Panc1 (cell line): Measurements from ENCODE around the gene CNN2. TPM values are rescaled to one million over a fixed set of nuclear protein-coding genes. Genes with fewer than 3 reads are reported as not detected.

Experiments used
- ATAC-seq: fragments of 200-7000 bp; cut with Tn5 transposase; 2 replicates; pipeline ENCODE4 v1.9.1; 2020; ENCODE audit warnings: mild to moderate bottlenecking, moderate library complexity
- BruUV-seq: library from RNA; stranded (reverse); fragments of 400-500 nt; replicated peaks from 2 replicates; lab custom pipeline; 2021; lab: Mats Ljungman, UMichigan
- CTCF ChIA-PET: fragments of 300-600 bp; sonication (Branson Sonifier 250); formaldehyde crosslinking; loops from one replicate; lab custom pipeline; 2022; ENCODE audit warnings: antibody characterized with exemption; lab: Charles Lee
- POLR2A ChIA-PET: fragments of 300-600 bp; sonication (Branson Sonifier 250); formaldehyde crosslinking; loops from one replicate; lab custom pipeline; 2022; ENCODE audit warnings: antibody characterized with exemption; lab: Charles Lee
- DNase-seq: peaks from one replicate; pipeline ENCODE4 v3.0.0-alpha.2; 2010; ENCODE audit warnings: low read depth, low spot score
- H3K27ac ChIP-seq: 2 replicates; pipeline ENCODE4 v1.5.1; 2011; ENCODE audit warnings: mild to moderate bottlenecking, low read length, inconsistent platforms
- H3K27me3 ChIP-seq: fragments of 200-500 bp; sonication (Bioruptor generic); 2 replicates; pipeline ENCODE4 v1.6.0; 2014; ENCODE audit warnings: low read length, inconsistent platforms; ENCODE audit not compliant: control insufficient read depth, insufficient read depth
- H3K36me3 ChIP-seq: fragments of 200-500 bp; sonication (Bioruptor generic); 2 replicates; pipeline ENCODE4 v1.5.1; 2014; ENCODE audit warnings: inconsistent platforms, mild to moderate bottlenecking, low read length, moderate library complexity; ENCODE audit not compliant: control insufficient read depth, insufficient read depth
- H3K4me1 ChIP-seq: 2 replicates; pipeline ENCODE4 v1.5.1; 2011; ENCODE audit warnings: inconsistent platforms, mild to moderate bottlenecking, low read length, moderate library complexity; ENCODE audit not compliant: control insufficient read depth, insufficient read depth
- H3K4me3 ChIP-seq, 2 experiments: 2 replicates each; pipeline ENCODE4 v1.5.1; 2011 to 2012; ENCODE audit warnings: low read depth in 2 of 2, low read length in 2 of 2, mild to moderate bottlenecking in 2 of 2, inconsistent platforms in 1 of 2, moderate library complexity in 1 of 2
- H3K9me3 ChIP-seq: fragments of 200-500 bp; sonication (Bioruptor generic); 2 replicates; pipeline ENCODE4 v1.5.1; 2014; ENCODE audit warnings: low read depth, mild to moderate bottlenecking, inconsistent platforms, low read length, moderate library complexity; ENCODE audit not compliant: control insufficient read depth, insufficient read depth
- CTCF ChIP-seq: fragments of 450-650 bp; IDR thresholded peaks from 2 replicates; pipeline ENCODE4 v1.5.1; 2017; ENCODE audit warnings: mild to moderate bottlenecking
- POLR2AphosphoS5 ChIP-seq: IDR thresholded peaks from 2 replicates; pipeline ENCODE4 v1.6.1; 2012; ENCODE audit warnings: mild to moderate bottlenecking, low read depth, low read length, moderate library complexity
- SIN3A ChIP-seq: IDR thresholded peaks from 2 replicates; pipeline ENCODE4 v1.6.1; 2012; ENCODE audit warnings: low read depth, mild to moderate bottlenecking, low read length, moderate library complexity, borderline replicate concordance; ENCODE audit not compliant: insufficient read depth
- TCF7L2 ChIP-seq: IDR thresholded peaks from 2 replicates; pipeline ENCODE4 v1.6.1; 2011; ENCODE audit warnings: mild to moderate bottlenecking, low read depth, low read length, inconsistent platforms
- in situ Hi-C: cut with HindIII; loops from 2 replicates; pipeline ENCODE4 v1.10.0; 2016; ENCODE audit warnings: low sequenced_read_pairs, low pct_unique_long_range_greater_than_20kb
- intact Hi-C: fragments of 100-400 bp; cut with micrococcal nuclease; formaldehyde crosslinking; loops from one replicate; pipeline ENCODE4 v1.10.0; 2022; ENCODE audit not compliant: unreplicated experiment
- total RNA-seq: library from RNA; stranded (reverse); gene quantifications from one replicate; pipeline ENCODE4 v1.2.1, GENCODE V29; 2021; ENCODE audit not compliant: unreplicated experiment
- TF ChIP-seq, protein P1 (sequence below), 2 experiments: IDR thresholded peaks; 2 replicates each; pipeline ENCODE4 v1.6.1; 2011 to 2012; ENCODE audit warnings: low read depth in 2 of 2, control low read depth in 1 of 2, low read length in 1 of 2, mild to moderate bottlenecking in 1 of 2, moderate library complexity in 1 of 2; ENCODE audit not compliant: insufficient read depth in 1 of 2

Gene CNN2
- total RNA-seq, 1 experiment from 2014 or later: 203 TPM

DNA sequence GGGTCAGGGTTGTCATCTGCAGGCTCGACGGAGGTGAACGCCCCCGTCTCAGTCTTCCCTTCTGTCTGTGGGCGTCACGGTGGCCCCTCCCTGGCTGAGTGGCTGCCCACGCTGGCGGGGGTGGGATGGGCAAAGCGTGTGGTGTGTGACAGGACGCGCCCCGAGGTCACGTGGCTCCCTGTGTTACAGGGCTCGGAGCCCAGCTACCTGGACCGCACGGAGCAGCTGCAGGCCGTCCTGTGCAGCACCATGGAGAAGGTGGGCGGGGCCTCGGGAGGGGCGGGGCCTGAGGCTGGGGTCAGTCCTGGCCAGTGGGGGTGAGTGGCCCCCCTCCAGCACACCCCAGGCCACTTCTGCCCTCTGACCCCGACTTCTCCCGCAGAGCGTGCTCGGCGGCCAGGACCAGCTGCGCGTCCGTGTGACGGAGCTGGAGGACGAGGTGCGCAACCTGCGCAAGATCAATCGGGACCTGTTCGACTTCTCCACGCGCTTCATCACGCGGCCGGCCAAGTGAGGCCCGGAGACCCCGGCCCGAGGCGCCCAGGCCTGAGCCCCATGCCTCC is 32.5 kb upstream of the CNN2 start:
- no peaks in the 10 kb centered on the region for H3K36me3 ChIP-seq
- H3K9me3 ChIP-seq: no peaks in the 10 kb centered on the region
- ChIA-PET CTCF (no interaction called here), POLR2A (interaction anchor here (0.5 kb wide), 1 partner anchor 35 kb away, joined by 3 read pairs; no protein-coding TSS in a partner anchor)
- H3K27ac ChIP-seq: no peak overlapping the region
- no peak for TF ChIP-seq TCF7L2
- TF ChIP-seq, protein P1, sequence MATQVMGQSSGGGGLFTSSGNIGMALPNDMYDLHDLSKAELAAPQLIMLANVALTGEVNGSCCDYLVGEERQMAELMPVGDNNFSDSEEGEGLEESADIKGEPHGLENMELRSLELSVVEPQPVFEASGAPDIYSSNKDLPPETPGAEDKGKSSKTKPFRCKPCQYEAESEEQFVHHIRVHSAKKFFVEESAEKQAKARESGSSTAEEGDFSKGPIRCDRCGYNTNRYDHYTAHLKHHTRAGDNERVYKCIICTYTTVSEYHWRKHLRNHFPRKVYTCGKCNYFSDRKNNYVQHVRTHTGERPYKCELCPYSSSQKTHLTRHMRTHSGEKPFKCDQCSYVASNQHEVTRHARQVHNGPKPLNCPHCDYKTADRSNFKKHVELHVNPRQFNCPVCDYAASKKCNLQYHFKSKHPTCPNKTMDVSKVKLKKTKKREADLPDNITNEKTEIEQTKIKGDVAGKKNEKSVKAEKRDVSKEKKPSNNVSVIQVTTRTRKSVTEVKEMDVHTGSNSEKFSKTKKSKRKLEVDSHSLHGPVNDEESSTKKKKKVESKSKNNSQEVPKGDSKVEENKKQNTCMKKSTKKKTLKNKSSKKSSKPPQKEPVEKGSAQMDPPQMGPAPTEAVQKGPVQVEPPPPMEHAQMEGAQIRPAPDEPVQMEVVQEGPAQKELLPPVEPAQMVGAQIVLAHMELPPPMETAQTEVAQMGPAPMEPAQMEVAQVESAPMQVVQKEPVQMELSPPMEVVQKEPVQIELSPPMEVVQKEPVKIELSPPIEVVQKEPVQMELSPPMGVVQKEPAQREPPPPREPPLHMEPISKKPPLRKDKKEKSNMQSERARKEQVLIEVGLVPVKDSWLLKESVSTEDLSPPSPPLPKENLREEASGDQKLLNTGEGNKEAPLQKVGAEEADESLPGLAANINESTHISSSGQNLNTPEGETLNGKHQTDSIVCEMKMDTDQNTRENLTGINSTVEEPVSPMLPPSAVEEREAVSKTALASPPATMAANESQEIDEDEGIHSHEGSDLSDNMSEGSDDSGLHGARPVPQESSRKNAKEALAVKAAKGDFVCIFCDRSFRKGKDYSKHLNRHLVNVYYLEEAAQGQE (IDR thresholded peaks at IDR 0.05; ENCODE audit: insufficient read depth in 1 of 2, low read depth in 2 of 2, low read length in 1 of 2): no peak
- no peak for TF ChIP-seq POLR2AphosphoS5
- TF ChIP-seq SIN3A: no peak
- no peak for TF ChIP-seq CTCF
- no TSS peak for BruUV-seq
- peaks cover 8% of the 10 kb centered on the region for H3K4me1 ChIP-seq
- no peak overlapping the region for H3K4me3 ChIP-seq
- intact Hi-C loops: no loop called here
- DNase-seq (no peak), ATAC-seq (no peak)
- in situ Hi-C loops: no loop called here
- H3K27me3 ChIP-seq: no peaks in the 10 kb centered on the region

DNA sequence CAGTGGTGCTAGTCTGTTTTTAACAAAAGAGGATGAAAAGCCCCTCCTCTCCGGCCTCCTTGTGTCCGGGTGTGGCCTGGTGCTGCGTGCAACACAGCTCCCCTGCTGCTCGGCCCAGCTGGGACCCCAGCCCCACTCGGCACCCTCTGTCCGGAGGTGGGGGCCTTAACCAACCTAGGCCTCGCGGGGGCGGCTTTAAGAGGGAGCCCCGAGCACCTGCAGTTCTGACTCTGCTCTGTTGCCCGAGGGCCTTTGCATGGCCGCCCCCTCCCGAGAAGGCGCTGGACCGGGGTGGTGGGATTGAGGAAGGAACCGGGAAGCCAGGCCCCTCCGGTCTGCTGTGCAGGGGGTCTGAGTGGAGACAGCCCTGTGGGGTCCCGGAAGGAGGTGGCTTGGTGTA is 31.9 kb upstream of the CNN2 start:
- intact Hi-C loops (no loop called here), in situ Hi-C loops (no loop called here)
- TF ChIP-seq POLR2AphosphoS5 (no peak), SIN3A (no peak), CTCF (no peak), TCF7L2 (no peak)
- TF ChIP-seq, protein P1 (IDR thresholded peaks at IDR 0.05; ENCODE audit: insufficient read depth in 1 of 2, low read depth in 2 of 2, low read length in 1 of 2): no peak
- CTCF ChIA-PET: no interaction called here
- BruUV-seq: no TSS peak
- Histone ChIP-seq H3K9me3 (no peaks in the 10 kb centered on the region), H3K4me3 (no peak overlapping the region), H3K36me3 (no peaks in the 10 kb centered on the region), H3K4me1 (peaks cover 8% of the 10 kb centered on the region), H3K27ac (no peak overlapping the region), H3K27me3 (no peaks in the 10 kb centered on the region)
- DNase-seq (no peak), ATAC-seq (no peak)
- POLR2A ChIA-PET: interaction anchor here (0.5 kb wide), 1 partner anchor 35 kb away, joined by 3 read pairs; no protein-coding TSS in a partner anchor
